Liver (tissue), 9 donors: ENCODE measurements around the gene C6orf89. TPM values are rescaled to one million over a fixed set of nuclear protein-coding genes. Genes with fewer than 3 reads are reported as not detected.
"Not testable (repeated sequence)": the region's sequence is repeated elsewhere in the genome, so short reads cannot be mapped to it uniquely, and the experiment has no call there.

Experiments
- DNase-seq: peaks from one replicate; pipeline ENCODE4 v3.0.0-alpha.2; 2017; ENCODE audit warnings: low spot score
- H3K27ac ChIP-seq, 2 donors: one replicate each; pipeline ENCODE4 v1.7.0; 2013; ENCODE audit warnings: inconsistent platforms in 2 of 2, low read length in 2 of 2, control low read depth in 1 of 2, low read depth in 1 of 2, mild to moderate bottlenecking in 1 of 2
- H3K27me3 ChIP-seq, 4 donors: one replicate each; pipeline versions ENCODE4 v1.6.1 to v1.7.0; 2013; ENCODE audit warnings: low read length in 3 of 4, inconsistent platforms in 1 of 4, mild to moderate bottlenecking in 1 of 4, moderate library complexity in 1 of 4; ENCODE audit not compliant: control insufficient read depth in 4 of 4, insufficient read depth in 4 of 4
- H3K36me3 ChIP-seq, 4 donors: one replicate each; pipeline versions ENCODE4 v1.6.1 to v1.7.0; 2013; ENCODE audit warnings: low read length in 3 of 4, mild to moderate bottlenecking in 3 of 4, low read depth in 1 of 4, moderate library complexity in 1 of 4; ENCODE audit not compliant: control insufficient read depth in 4 of 4, insufficient read depth in 3 of 4
- H3K4me1 ChIP-seq, 4 donors: one replicate each; pipeline versions ENCODE4 v1.6.1 to v1.7.0; 2013; ENCODE audit warnings: low read length in 3 of 4, mild to moderate bottlenecking in 3 of 4, moderate library complexity in 1 of 4; ENCODE audit not compliant: control insufficient read depth in 4 of 4, insufficient read depth in 4 of 4
- H3K4me3 ChIP-seq, 3 donors: one replicate each; pipeline versions ENCODE4 v1.6.1 to v1.7.0; 2013; ENCODE audit warnings: low read length in 3 of 3, control low read depth in 1 of 3, low read depth in 1 of 3, mild to moderate bottlenecking in 1 of 3
- H3K9ac ChIP-seq, 2 donors: one replicate each; pipeline ENCODE4 v1.7.0; 2013; ENCODE audit warnings: low read length in 2 of 2, mild to moderate bottlenecking in 2 of 2, moderate library complexity in 2 of 2, control low read depth in 1 of 2, low read depth in 1 of 2
- H3K9me3 ChIP-seq, 4 donors: one replicate each; pipeline versions ENCODE4 v1.6.1 to v1.7.0; 2013; ENCODE audit warnings: low read length in 3 of 4; ENCODE audit not compliant: control insufficient read depth in 4 of 4
- ATF3 ChIP-seq: IDR thresholded peaks from 2 replicates; pipeline ENCODE4 v1.6.1; 2016; ENCODE audit warnings: antibody characterized with exemption
- CTCF ChIP-seq: fragments of 150-350 bp; IDR thresholded peaks from 2 replicates; pipeline ENCODE4 v1.5.1; 2017; ENCODE audit warnings: improper control_type of control experiment, low read depth, low read length; ENCODE audit not compliant: missing input control
- EGR1 ChIP-seq, 2 donors: IDR thresholded peaks; 2 replicates each; pipeline ENCODE4 v1.6.1; 2016 to 2018; ENCODE audit warnings: antibody characterized with exemption in 2 of 2, low read depth in 2 of 2
- FOXA1 ChIP-seq: IDR thresholded peaks from 2 replicates; pipeline ENCODE4 v1.6.1; 2016; ENCODE audit warnings: antibody characterized with exemption
- FOXA2 ChIP-seq: IDR thresholded peaks from 2 replicates; pipeline ENCODE4 v1.6.1; 2016; ENCODE audit warnings: antibody characterized with exemption
- GABPA ChIP-seq, 2 donors: IDR thresholded peaks in 1 of 2; conservative IDR thresholded peaks in 1 of 2; 2 replicates each; pipeline ENCODE4 v1.6.1; 2016; ENCODE audit warnings: antibody characterized with exemption in 2 of 2, mild to moderate bottlenecking in 1 of 2, moderate library complexity in 1 of 2
- HNF4A ChIP-seq, 2 donors: conservative IDR thresholded peaks; 2 replicates each; pipeline ENCODE4 v1.6.1; 2016; ENCODE audit warnings: antibody characterized with exemption in 2 of 2, mild to moderate bottlenecking in 2 of 2
- JUND ChIP-seq, 2 donors: IDR thresholded peaks; 2 replicates each; pipeline ENCODE4 v1.6.1; 2016; ENCODE audit warnings: antibody characterized with exemption in 2 of 2
- NR2F2 ChIP-seq: IDR thresholded peaks from 2 replicates; pipeline ENCODE4 v1.6.1; 2016; ENCODE audit warnings: antibody characterized with exemption
- RAD21 ChIP-seq, 2 donors: IDR thresholded peaks; 2 replicates each; pipeline ENCODE4 v1.6.1; 2016; ENCODE audit warnings: antibody characterized with exemption in 2 of 2, mild to moderate bottlenecking in 2 of 2
- REST ChIP-seq: IDR thresholded peaks from 2 replicates; pipeline ENCODE4 v1.6.1; 2016; ENCODE audit warnings: antibody characterized with exemption, mild to moderate bottlenecking
- RXRA ChIP-seq, 2 donors: IDR thresholded peaks; 2 replicates each; pipeline ENCODE4 v1.6.1; 2017 to 2018; ENCODE audit warnings: antibody characterized with exemption in 2 of 2, mild to moderate bottlenecking in 1 of 2
- SP1 ChIP-seq: IDR thresholded peaks from 2 replicates; pipeline ENCODE4 v1.6.1; 2018; ENCODE audit warnings: antibody characterized with exemption, mild to moderate bottlenecking
- TAF1 ChIP-seq: conservative IDR thresholded peaks from 2 replicates; pipeline ENCODE4 v1.6.1; 2016; ENCODE audit warnings: antibody characterized with exemption, mild to moderate bottlenecking
- WGBS: extraction: QIAGEN DNeasy Blood & Tissue Kit; methylation state at CpG from one replicate; pipeline ENCODE4 v1.1.7; 2013; 5-methylcytosine and 5-hydroxymethylcytosine counted together
- polyA plus RNA-seq, 2 donors: library from polyadenylated mRNA; stranded (reverse) in 1 of 2; unstranded in 1 of 2; fragments of 200-250 nt in 1 of 2; fragments of >200 nt in 1 of 2; fragmentation: Nextera tagmentation in 1 of 2; extraction: Ambion mirVana in 1 of 2; gene quantifications; one replicate each; pipeline versions ENCODE4 v1.2.1 to v1.2.3, GENCODE V29; 2013 to 2015
- total RNA-seq, 2 donors: library from RNA; depleted of rRNA; stranded (reverse); fragments of >200 nt; gene quantifications; one replicate each; pipeline ENCODE4 v1.2.3, GENCODE V29; 2014
- donor health status: healthy.
- donor health status: healthy.
- donor health status: healthy.
- donor health status: healthy.
- donor health status: healthy.

C6orf89 gene
- total and polyA plus RNA-seq, 4 donors, result 14.0 to 27.2 (median 21.0) TPM

DNA sequence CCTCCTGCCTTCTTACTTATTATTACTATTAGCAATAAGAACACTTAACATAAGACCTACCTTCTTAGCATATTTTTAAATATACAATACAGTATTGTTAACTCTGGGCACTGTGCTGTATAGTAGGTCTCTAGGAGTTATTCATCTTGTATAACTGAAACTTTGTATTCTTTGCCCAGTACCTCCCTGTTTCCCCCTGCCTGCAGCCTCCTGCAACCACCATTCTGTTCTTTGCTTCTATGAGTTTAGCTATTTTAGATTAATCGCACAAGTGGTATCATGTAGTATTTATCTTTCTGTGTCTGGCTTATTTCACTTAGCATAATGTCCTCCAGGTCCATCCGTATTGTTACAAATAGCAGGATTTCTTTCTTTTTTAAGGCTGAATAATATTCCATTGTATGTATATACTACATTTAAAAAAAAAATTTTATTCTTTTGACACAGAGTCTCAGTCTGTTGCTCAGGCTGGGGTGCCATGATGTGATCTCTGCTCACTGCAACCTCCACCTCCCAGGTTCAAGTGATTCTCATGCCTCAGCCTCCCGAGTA is 4.4 kb downstream of the C6orf89 start:
- Histone ChIP-seq H3K27me3 (no peaks in the 10 kb centered on the region), H3K27ac (no peak overlapping the region), H3K9ac (no peak overlapping the region), H3K4me3 (no peak overlapping the region), H3K9me3 (no peaks in the 10 kb centered on the region), H3K4me1 (peaks cover 0 to 18% (median 10%) of the 10 kb centered on the region in 4 donors), H3K36me3 (peaks cover 0 to 8% (median 3%) of the 10 kb centered on the region in 4 donors)
- 95% methylated on average over 3 of the region's 3 CpGs for WGBS
- TF ChIP-seq REST, result no peak
- no peak for TF ChIP-seq FOXA2
- TF ChIP-seq HNF4A (conservative IDR thresholded peaks at IDR 0.05), result no peak
- no peak for TF ChIP-seq CTCF
- no peak for TF ChIP-seq TAF1
- TF ChIP-seq GABPA (IDR thresholded peaks at IDR 0.05 in 1 of 2, conservative IDR thresholded peaks at IDR 0.05 in 1 of 2), result no peak
- TF ChIP-seq ATF3, result no peak
- TF ChIP-seq FOXA1, result no peak
- TF ChIP-seq EGR1 (IDR thresholded peaks at IDR 0.05; ENCODE audit: low read depth in 2 of 2), result no peak
- TF ChIP-seq RAD21 (IDR thresholded peaks at IDR 0.05), result no peak
- no peak for TF ChIP-seq NR2F2
- TF ChIP-seq RXRA (IDR thresholded peaks at IDR 0.05), result no peak
- no peak for TF ChIP-seq SP1
- TF ChIP-seq JUND (IDR thresholded peaks at IDR 0.05), result no peak
- DNase-seq, result no peak

DNA sequence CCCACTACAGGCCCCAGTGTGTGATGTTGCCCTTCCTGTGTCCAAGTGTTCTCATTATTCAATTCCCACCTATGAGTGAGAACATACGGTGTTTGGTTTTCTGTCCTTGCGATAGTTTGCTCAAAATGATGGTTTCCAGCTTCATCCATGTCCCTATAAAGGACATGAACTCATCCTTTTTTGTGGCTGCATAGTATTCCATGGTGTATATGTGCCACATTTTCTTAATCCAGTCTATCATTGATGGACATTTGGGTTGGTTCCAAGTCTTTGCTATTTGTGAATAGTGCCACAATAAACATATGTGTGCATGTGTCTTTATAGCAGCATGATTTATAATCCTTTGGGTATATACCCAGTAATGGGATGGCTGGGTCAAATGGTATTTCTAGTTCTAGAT is 5.4 kb downstream of the C6orf89 start:
- DNase-seq, H3K36me3 ChIP-seq, H3K4me3 ChIP-seq, H3K27me3 ChIP-seq, H3K9me3 ChIP-seq, H3K27ac ChIP-seq, H3K9ac ChIP-seq: not testable (repeated sequence)
- H3K4me1 ChIP-seq, result peaks cover 0 to 15% (median 10%) of the 10 kb centered on the region in 4 donors
- 97% methylated on average over 2 of the region's 2 CpGs for WGBS
